ENCODE results near the gene ZBTB40. TPM values are rescaled to one million over a fixed set of nuclear protein-coding genes. Genes with fewer than 3 reads are reported as not detected.

The ZBTB40 gene
- total and polyA plus RNA-seq, 4 experiments from 2014 or later = 0.81 to 50.6 (median 26.5) TPM

DNA sequence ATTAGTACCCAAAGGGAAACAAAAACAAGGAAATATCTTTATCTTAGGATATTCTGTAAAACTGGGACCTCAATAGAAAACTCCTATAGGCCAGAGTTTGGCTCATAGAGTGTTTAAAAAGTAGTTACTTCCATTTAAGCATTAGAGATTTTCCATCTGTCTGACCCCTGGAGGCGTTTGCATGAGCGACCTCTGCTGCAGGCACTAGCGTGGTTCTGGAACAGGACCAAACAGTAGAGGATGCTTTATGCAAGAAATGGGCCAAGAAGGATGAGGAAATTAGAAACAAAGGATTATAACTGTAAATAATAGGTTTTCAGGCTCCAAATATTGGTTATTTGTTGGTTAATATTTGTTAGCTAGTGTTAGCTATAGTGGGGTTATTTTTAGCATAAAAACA lies 5.7 kb downstream of the ZBTB40 start:
- POLR2A ChIA-PET (ENCODE audit: partially characterized antibody) = no interaction called here
- CTCF ChIA-PET (ENCODE audit: partially characterized antibody) = no interaction called here
- H3K27me3 ChIP-seq (ENCODE audit: insufficient read depth, low read length) = no peaks in the 10 kb centered on the region
- Mint-ChIP-seq H3K4me3 (no peak overlapping the region), H3K27me3 (no peaks in the 10 kb centered on the region), H3K4me1 (peaks cover 44 to 70% (median 57%) of the 10 kb centered on the region in 4 donors), H3K27ac (no peak overlapping the region), H3K36me3 (peaks cover 0 to 3% of the 10 kb centered on the region in 2 donors), H3K9me3 (no peaks in the 10 kb centered on the region)
- no peak overlapping the region for H3K27ac ChIP-seq (ENCODE audit: low read depth, low read length)
- intact Hi-C loops (cut with micrococcal nuclease) = no loop called here
- H3K4me1 ChIP-seq (ENCODE audit: insufficient read depth, low read length) = peaks cover 27% of the 10 kb centered on the region
- H3K9me3 ChIP-seq (ENCODE audit: control insufficient read depth in 1 of 2, low read length in 2 of 2) = no peaks in the 10 kb centered on the region
- no peak for DNase-seq
- no peaks in the 10 kb centered on the region for H3K36me3 ChIP-seq (ENCODE audit: insufficient read depth, low read length)
- H3K4me3 ChIP-seq (ENCODE audit: low read length in 2 of 2) = no peak overlapping the region

DNA sequence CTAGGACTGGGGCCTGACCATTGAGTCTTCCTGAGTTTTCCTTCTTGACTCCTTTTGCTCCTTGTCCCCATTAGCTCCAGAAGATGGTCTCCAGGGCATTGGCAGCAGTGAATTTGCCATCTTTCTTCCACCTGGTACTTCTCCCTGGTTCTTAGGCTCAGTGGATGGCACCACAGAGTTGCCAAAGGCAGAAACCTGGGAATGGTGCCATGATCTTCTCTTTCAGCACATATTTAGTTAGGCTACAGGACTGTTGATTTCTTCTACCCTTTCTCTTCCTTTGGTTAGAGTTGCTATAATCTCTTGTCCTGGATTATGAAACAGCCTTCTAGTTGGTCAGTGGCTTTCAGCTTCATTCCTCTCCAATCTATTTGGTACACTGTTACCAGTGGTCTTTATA lies 6.2 kb downstream of the ZBTB40 start:
- intact Hi-C loops (cut with micrococcal nuclease) = no loop called here
- Mint-ChIP-seq H3K9me3 (no peaks in the 10 kb centered on the region), H3K4me3 (peak overlapping the region in 1 of 8 donors; percentile 21), H3K27ac (peak overlapping the region in 1 of 7 donors; percentile 24), H3K36me3 (peaks cover 0 to 3% of the 10 kb centered on the region in 2 donors), H3K4me1 (peaks cover 41 to 67% (median 54%) of the 10 kb centered on the region in 4 donors), H3K27me3 (no peaks in the 10 kb centered on the region)
- H3K36me3 ChIP-seq (ENCODE audit: insufficient read depth, low read length) = no peaks in the 10 kb centered on the region
- H3K4me1 ChIP-seq (ENCODE audit: insufficient read depth, low read length) = peaks cover 23% of the 10 kb centered on the region
- POLR2A ChIA-PET (ENCODE audit: partially characterized antibody) = no interaction called here
- H3K27ac ChIP-seq (ENCODE audit: low read depth, low read length) = no peak overlapping the region
- H3K9me3 ChIP-seq (ENCODE audit: control insufficient read depth in 1 of 2, low read length in 2 of 2) = no peaks in the 10 kb centered on the region
- H3K4me3 ChIP-seq (ENCODE audit: low read length in 2 of 2) = no peak overlapping the region
- no peak for DNase-seq
- CTCF ChIA-PET (ENCODE audit: partially characterized antibody) = no interaction called here
- no peaks in the 10 kb centered on the region for H3K27me3 ChIP-seq (ENCODE audit: insufficient read depth, low read length)

DNA sequence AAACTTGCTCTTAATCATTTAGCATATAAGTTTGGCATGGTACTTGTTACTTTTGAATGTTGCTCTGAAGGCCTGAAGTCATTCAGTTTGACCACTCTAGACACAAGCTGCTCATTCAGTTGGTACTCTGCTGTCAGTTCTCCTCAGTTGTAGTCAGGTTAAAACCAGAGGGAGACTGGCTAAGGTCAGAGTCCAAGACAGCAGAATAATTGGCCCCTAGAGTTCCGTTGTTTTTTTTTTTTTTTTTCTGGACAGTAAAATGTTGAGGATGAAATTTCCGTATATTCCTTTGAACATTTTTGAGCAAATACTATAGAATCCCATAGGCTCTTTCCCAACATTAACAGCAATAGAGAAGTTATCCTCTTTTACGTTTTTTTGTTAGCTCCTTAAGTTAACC lies 9.4 kb downstream of the ZBTB40 start:
- Histone ChIP-seq H3K9me3 (ENCODE audit: control insufficient read depth in 1 of 2, low read length in 2 of 2) (no peaks in the 10 kb centered on the region), H3K27ac (ENCODE audit: low read depth, low read length) (no peak overlapping the region), H3K36me3 (ENCODE audit: insufficient read depth, low read length) (no peaks in the 10 kb centered on the region), H3K4me3 (ENCODE audit: low read length in 2 of 2) (no peak overlapping the region), H3K4me1 (ENCODE audit: insufficient read depth, low read length) (peaks cover 14% of the 10 kb centered on the region), H3K27me3 (ENCODE audit: insufficient read depth, low read length) (no peaks in the 10 kb centered on the region)
- ChIA-PET POLR2A (ENCODE audit: partially characterized antibody) (no interaction called here), CTCF (ENCODE audit: partially characterized antibody) (interaction anchor here (1.5 kb wide), 1 partner anchor 8 kb away, joined by 3 read pairs; no protein-coding TSS in a partner anchor)
- Mint-ChIP-seq H3K27me3 (no peaks in the 10 kb centered on the region), H3K4me3 (peak overlapping the region in 1 of 8 donors; percentile 22), H3K27ac (peak overlapping the region in 2 of 7 donors; percentile 4 to 72), H3K36me3 (peaks cover 6 to 13% of the 10 kb centered on the region in 2 donors), H3K9me3 (peaks cover 0 to 3% (median 0%) of the 10 kb centered on the region in 8 donors), H3K4me1 (peaks cover 33 to 61% (median 46%) of the 10 kb centered on the region in 4 donors)
- intact Hi-C loops (cut with micrococcal nuclease) = no loop called here
- no peak for DNase-seq

DNA sequence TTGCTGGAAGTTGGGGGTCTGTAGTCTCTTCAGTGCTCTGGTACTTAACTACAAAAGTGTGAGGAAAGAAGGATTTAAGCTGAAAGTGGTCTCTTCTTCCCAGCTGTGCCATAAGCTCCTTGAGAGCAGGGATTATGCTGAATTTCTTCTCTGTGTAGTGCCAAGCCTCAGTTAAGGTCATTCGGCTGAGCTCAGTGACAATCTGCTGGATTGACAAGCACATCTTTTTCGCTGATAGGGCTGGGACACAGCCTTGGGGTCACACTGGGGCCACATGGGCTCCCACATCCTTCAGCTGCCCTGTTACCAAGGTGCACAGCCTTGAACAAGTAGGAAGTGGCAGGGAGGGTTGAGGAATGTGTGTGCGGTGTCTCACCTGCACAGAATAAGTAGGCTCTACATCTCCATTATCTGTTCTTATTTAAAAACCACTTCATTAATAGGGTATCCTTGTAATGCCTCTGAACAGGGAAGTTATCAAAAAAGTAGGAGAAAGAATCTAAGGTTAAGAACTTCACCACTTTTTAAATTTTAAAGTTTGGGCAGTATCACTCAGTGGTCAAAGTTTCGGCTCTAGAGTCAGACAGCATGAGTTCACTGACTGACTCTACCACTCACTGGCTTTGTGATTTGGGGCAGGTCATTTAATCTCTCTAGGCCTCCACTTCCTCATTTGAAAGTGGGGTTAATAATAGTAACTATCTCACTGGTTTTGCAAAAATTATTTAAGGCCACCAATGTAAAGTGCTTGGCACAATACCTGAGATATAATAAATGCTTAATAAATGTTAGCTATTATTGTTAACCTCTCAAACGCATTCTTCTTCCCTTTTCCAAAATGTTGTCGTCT lies 10.3 kb downstream of the ZBTB40 start:
- ChIA-PET POLR2A (ENCODE audit: partially characterized antibody) (no interaction called here), CTCF (ENCODE audit: partially characterized antibody) (interaction anchor here (1.5 kb wide), 1 partner anchor 9 kb away, joined by 3 read pairs; no protein-coding TSS in a partner anchor)
- H3K27me3 Mint-ChIP-seq = no peaks in the 10 kb centered on the region
- peaks cover 14% of the 10 kb centered on the region for H3K4me1 ChIP-seq (ENCODE audit: insufficient read depth, low read length)
- H3K9me3 ChIP-seq (ENCODE audit: control insufficient read depth in 1 of 2, low read length in 2 of 2) = no peaks in the 10 kb centered on the region
- intact Hi-C loops (cut with micrococcal nuclease) = no loop called here
- H3K36me3 ChIP-seq (ENCODE audit: insufficient read depth, low read length) = no peaks in the 10 kb centered on the region
- peak overlapping the region in 1 of 8 donors; percentile 8 for H3K4me3 Mint-ChIP-seq
- H3K27ac Mint-ChIP-seq = peak overlapping the region in 3 of 7 donors; percentile 4 to 72 (median 54)
- H3K36me3 Mint-ChIP-seq = peaks cover 6 to 13% of the 10 kb centered on the region in 2 donors
- no peak for DNase-seq
- H3K27ac ChIP-seq (ENCODE audit: low read depth, low read length) = no peak overlapping the region
- peaks cover 30 to 63% (median 46%) of the 10 kb centered on the region in 4 donors for H3K4me1 Mint-ChIP-seq
- peaks cover 0 to 4% (median 0%) of the 10 kb centered on the region in 8 donors for H3K9me3 Mint-ChIP-seq
- H3K4me3 ChIP-seq (ENCODE audit: low read length in 2 of 2) = no peak overlapping the region
- no peaks in the 10 kb centered on the region for H3K27me3 ChIP-seq (ENCODE audit: insufficient read depth, low read length)

DNA sequence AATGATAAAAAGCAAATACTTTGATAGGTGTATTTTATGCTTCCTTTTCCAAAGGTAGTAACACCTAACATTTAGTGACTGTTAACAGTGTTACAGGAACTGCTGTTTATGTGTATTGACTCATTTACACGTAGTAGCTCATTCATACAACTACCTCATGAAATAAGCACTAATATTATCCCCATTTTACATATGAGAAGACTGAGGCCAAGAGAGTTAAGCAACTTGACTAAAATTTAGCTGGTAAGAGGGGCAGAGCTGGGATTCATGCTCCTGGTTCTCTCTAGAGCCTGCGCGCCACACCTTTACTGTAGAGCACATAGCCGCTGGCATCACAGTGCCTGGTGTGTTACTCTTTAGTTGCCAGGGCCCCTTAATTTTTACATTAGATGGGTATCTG lies 11.3 kb downstream of the ZBTB40 start:
- intact Hi-C loops (cut with micrococcal nuclease) = no loop called here
- Mint-ChIP-seq H3K27me3 (no peaks in the 10 kb centered on the region), H3K9me3 (peaks cover 0 to 4% (median 0%) of the 10 kb centered on the region in 8 donors), H3K4me1 (peaks cover 29 to 60% (median 44%) of the 10 kb centered on the region in 4 donors), H3K27ac (peak overlapping the region in 1 of 7 donors; percentile 29), H3K36me3 (peaks cover 8 to 13% of the 10 kb centered on the region in 2 donors), H3K4me3 (no peak overlapping the region)
- H3K4me3 ChIP-seq (ENCODE audit: low read length in 2 of 2) = no peak overlapping the region
- peaks cover 14% of the 10 kb centered on the region for H3K4me1 ChIP-seq (ENCODE audit: insufficient read depth, low read length)
- no peak for DNase-seq
- POLR2A ChIA-PET (ENCODE audit: partially characterized antibody) = no interaction called here
- no peak overlapping the region for H3K27ac ChIP-seq (ENCODE audit: low read depth, low read length)
- H3K9me3 ChIP-seq (ENCODE audit: control insufficient read depth in 1 of 2, low read length in 2 of 2) = no peaks in the 10 kb centered on the region
- H3K36me3 ChIP-seq (ENCODE audit: insufficient read depth, low read length) = no peaks in the 10 kb centered on the region
- H3K27me3 ChIP-seq (ENCODE audit: insufficient read depth, low read length) = no peaks in the 10 kb centered on the region
- CTCF ChIA-PET (ENCODE audit: partially characterized antibody) = no interaction called here

DNA sequence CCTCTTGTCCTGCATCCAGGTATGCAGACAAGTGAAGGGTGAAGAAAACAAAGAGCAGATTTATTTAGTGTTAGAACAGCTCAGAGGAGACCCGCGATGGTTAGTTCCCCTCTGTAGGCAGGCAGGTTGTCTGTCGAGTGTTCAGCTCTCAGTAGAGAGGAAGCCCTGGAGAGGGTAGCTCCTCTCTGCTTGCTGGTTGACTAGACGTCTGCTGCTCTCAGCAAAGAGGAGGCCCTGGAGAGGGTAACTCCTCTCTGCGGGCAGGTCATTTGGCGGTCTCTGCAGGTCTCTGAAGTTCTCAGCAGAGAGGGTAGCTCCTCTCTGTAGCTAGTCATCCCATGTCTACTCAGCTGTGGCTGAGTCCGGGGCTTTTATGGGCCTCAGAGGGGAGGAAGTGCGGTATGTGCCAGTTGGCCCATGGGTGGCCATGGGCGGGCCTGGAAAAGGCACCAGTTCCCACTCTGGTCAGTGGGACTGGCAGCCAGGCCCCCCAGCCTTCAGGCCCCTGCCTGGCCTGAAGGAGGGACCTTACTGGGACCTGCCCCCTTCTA lies 13.4 kb downstream of the ZBTB40 start:
- CTCF ChIA-PET (ENCODE audit: partially characterized antibody) = no interaction called here
- Histone ChIP-seq H3K4me1 (ENCODE audit: insufficient read depth, low read length) (peaks cover 14% of the 10 kb centered on the region), H3K9me3 (ENCODE audit: control insufficient read depth in 1 of 2, low read length in 2 of 2) (no peaks in the 10 kb centered on the region), H3K4me3 (ENCODE audit: low read length in 2 of 2) (no peak overlapping the region), H3K36me3 (ENCODE audit: insufficient read depth, low read length) (no peaks in the 10 kb centered on the region), H3K27ac (ENCODE audit: low read depth, low read length) (no peak overlapping the region), H3K27me3 (ENCODE audit: insufficient read depth, low read length) (no peaks in the 10 kb centered on the region)
- POLR2A ChIA-PET (ENCODE audit: partially characterized antibody) = no interaction called here
- no peak for DNase-seq
- H3K4me3 Mint-ChIP-seq = no peak overlapping the region
- no peaks in the 10 kb centered on the region for H3K27me3 Mint-ChIP-seq
- H3K27ac Mint-ChIP-seq = no peak overlapping the region
- H3K4me1 Mint-ChIP-seq = peaks cover 27 to 53% (median 41%) of the 10 kb centered on the region in 4 donors
- intact Hi-C loops (cut with micrococcal nuclease) = no loop called here
- peaks cover 0 to 4% (median 0%) of the 10 kb centered on the region in 8 donors for H3K9me3 Mint-ChIP-seq
- peaks cover 9% of the 10 kb centered on the region in 2 donors for H3K36me3 Mint-ChIP-seq

DNA sequence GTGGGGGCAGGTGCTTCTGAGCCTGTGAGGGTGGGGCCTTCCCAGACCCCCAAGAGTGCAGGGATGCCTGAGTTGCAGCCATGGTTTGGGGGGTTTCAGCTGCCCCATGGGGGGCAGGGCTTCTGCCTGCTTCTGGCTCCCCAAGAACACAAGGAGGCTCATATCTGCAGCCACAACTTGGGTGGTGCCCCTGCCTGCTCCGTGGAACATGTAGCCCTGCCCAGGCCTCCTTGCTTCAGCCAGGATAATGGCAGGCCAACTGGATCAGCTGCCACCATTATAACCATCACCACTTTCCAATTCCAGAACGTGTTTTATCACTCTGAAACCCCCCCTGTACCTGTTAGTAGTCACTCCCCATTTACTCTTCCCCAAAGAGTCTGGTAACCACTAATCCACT lies 14.0 kb downstream of the ZBTB40 start:
- peaks cover 29 to 54% (median 43%) of the 10 kb centered on the region in 4 donors for H3K4me1 Mint-ChIP-seq
- no peak for DNase-seq
- no peaks in the 10 kb centered on the region for H3K9me3 ChIP-seq (ENCODE audit: control insufficient read depth in 1 of 2, low read length in 2 of 2)
- no peaks in the 10 kb centered on the region for H3K27me3 Mint-ChIP-seq
- POLR2A ChIA-PET (ENCODE audit: partially characterized antibody) = no interaction called here
- H3K4me3 Mint-ChIP-seq = peak overlapping the region in 1 of 8 donors; percentile 20
- H3K36me3 Mint-ChIP-seq = peaks cover 9% of the 10 kb centered on the region in 2 donors
- H3K36me3 ChIP-seq (ENCODE audit: insufficient read depth, low read length) = no peaks in the 10 kb centered on the region
- intact Hi-C loops (cut with micrococcal nuclease) = no loop called here
- peaks cover 11% of the 10 kb centered on the region for H3K4me1 ChIP-seq (ENCODE audit: insufficient read depth, low read length)
- H3K27me3 ChIP-seq (ENCODE audit: insufficient read depth, low read length) = no peaks in the 10 kb centered on the region
- H3K27ac Mint-ChIP-seq = no peak overlapping the region
- CTCF ChIA-PET (ENCODE audit: partially characterized antibody) = no interaction called here
- peaks cover 0 to 4% (median 0%) of the 10 kb centered on the region in 8 donors for H3K9me3 Mint-ChIP-seq
- H3K27ac ChIP-seq (ENCODE audit: low read depth, low read length) = no peak overlapping the region
- H3K4me3 ChIP-seq (ENCODE audit: low read length in 2 of 2) = no peak overlapping the region

All from CD4-positive, alpha-beta memory T cell (primary cell).